Prostate gland (tissue), 2 donors: Measurements from ENCODE around the gene ZNF839.

ENCODE experiments used
- CTCF ChIP-seq, 4 experiments: fragments of 200-600 bp in 2 of 4; fragments of 450-650 bp in 2 of 4; sonication (generic) in 2 of 4; IDR thresholded peaks; 1 replicate in 3 of 4; 2 replicates in 1 of 4; pipeline ENCODE4 v1.5.1; 2016 to 2019; ENCODE audit warnings: antibody characterized with exemption in 4 of 4, mild to moderate bottlenecking in 2 of 4, moderate library complexity in 2 of 4
- POLR2A ChIP-seq: fragments of 450-650 bp; IDR thresholded peaks from one replicate; pipeline ENCODE4 v1.6.1; 2016; ENCODE audit warnings: antibody characterized with exemption, mild to moderate bottlenecking

- no peak for TF ChIP-seq CTCF (IDR thresholded peaks at IDR 0.05)
- TF ChIP-seq POLR2A: no peak
These were observed 50.8 kb downstream of the ZNF839 start for GRCh38 chr14:102370305-102370809.
